ENCODE measurements around the gene TEAD2. TPM values are rescaled to one million over a fixed set of nuclear protein-coding genes. Genes with fewer than 3 reads are reported as not detected.

The TEAD2 gene
- total RNA-seq, 1 donor from 2014 or later: 58.2 TPM

- DNase-seq (ENCODE audit: low read depth) (no peak), FAIRE-seq (no peak)
- Histone ChIP-seq H3K4me2 (ENCODE audit: low read length) (no peak overlapping the region), H3K27ac (ENCODE audit: low read depth, low read length) (no peak overlapping the region), H3K4me3 (ENCODE audit: insufficient read depth, low read depth, low read length) (no peak overlapping the region), H3K9me3 (ENCODE audit: insufficient read depth, low read depth, low read length) (no peaks in the 10 kb centered on the region), H3K4me1 (ENCODE audit: insufficient read depth, low read length) (peaks cover 6% of the 10 kb centered on the region), H3K36me3 (ENCODE audit: insufficient read depth, low read length) (peaks cover 5% of the 10 kb centered on the region), H3K27me3 (ENCODE audit: insufficient read depth, low read length) (no peaks in the 10 kb centered on the region), H3K79me2 (ENCODE audit: insufficient read depth, low read length) (no peaks in the 10 kb centered on the region), H3K9ac (ENCODE audit: low read length) (no peak overlapping the region), H2AFZ (ENCODE audit: low read depth, low read length) (no peak overlapping the region), H4K20me1 (ENCODE audit: insufficient read depth, low read length) (peaks cover 36% of the 10 kb centered on the region)
- H3K27me3 Mint-ChIP-seq (ENCODE audit: low read depth, unreplicated experiment): peaks cover 5% of the 10 kb centered on the region
- H3K4me1 Mint-ChIP-seq (ENCODE audit: low read depth, unreplicated experiment): peaks cover 8% of the 10 kb centered on the region
- H3K27ac Mint-ChIP-seq (ENCODE audit: unreplicated experiment): no peak overlapping the region
- H3K36me3 Mint-ChIP-seq (ENCODE audit: low read depth, unreplicated experiment): peaks cover 21% of the 10 kb centered on the region
- H3K9me3 Mint-ChIP-seq (ENCODE audit: unreplicated experiment): peaks cover 3% of the 10 kb centered on the region
- TF ChIP-seq CTCF (IDR thresholded peaks at IDR 0.05; ENCODE audit: insufficient read depth, low read depth, low read length) (no peak), EZH2 (IDR thresholded peaks at IDR 0.05; ENCODE audit: insufficient read depth, low read length) (no peak)
- no peak overlapping the region for H3K4me3 Mint-ChIP-seq (ENCODE audit: unreplicated experiment)
Observed at GRCh38 chr19:49337267-49338022, 24.8 kb downstream of the TEAD2 start.

- Mint-ChIP-seq H3K4me3 (ENCODE audit: unreplicated experiment) (no peak overlapping the region), H3K4me1 (ENCODE audit: low read depth, unreplicated experiment) (peaks cover 8% of the 10 kb centered on the region), H3K27ac (ENCODE audit: unreplicated experiment) (no peak overlapping the region), H3K36me3 (ENCODE audit: low read depth, unreplicated experiment) (peaks cover 18% of the 10 kb centered on the region), H3K9me3 (ENCODE audit: unreplicated experiment) (peaks cover 3% of the 10 kb centered on the region), H3K27me3 (ENCODE audit: low read depth, unreplicated experiment) (peaks cover 5% of the 10 kb centered on the region)
- TF ChIP-seq EZH2 (IDR thresholded peaks at IDR 0.05; ENCODE audit: insufficient read depth, low read length) (no peak), CTCF (IDR thresholded peaks at IDR 0.05; ENCODE audit: insufficient read depth, low read depth, low read length) (no peak)
- Histone ChIP-seq H3K4me2 (ENCODE audit: low read length) (no peak overlapping the region), H4K20me1 (ENCODE audit: insufficient read depth, low read length) (peaks cover 31% of the 10 kb centered on the region), H3K4me3 (ENCODE audit: insufficient read depth, low read depth, low read length) (no peak overlapping the region), H3K27me3 (ENCODE audit: insufficient read depth, low read length) (no peaks in the 10 kb centered on the region), H3K27ac (ENCODE audit: low read depth, low read length) (no peak overlapping the region), H2AFZ (ENCODE audit: low read depth, low read length) (no peak overlapping the region), H3K36me3 (ENCODE audit: insufficient read depth, low read length) (peaks cover 4% of the 10 kb centered on the region), H3K9me3 (ENCODE audit: insufficient read depth, low read depth, low read length) (no peaks in the 10 kb centered on the region), H3K4me1 (ENCODE audit: insufficient read depth, low read length) (peaks cover 6% of the 10 kb centered on the region), H3K79me2 (ENCODE audit: insufficient read depth, low read length) (no peaks in the 10 kb centered on the region), H3K9ac (ENCODE audit: low read length) (no peak overlapping the region)
- FAIRE-seq (no peak), DNase-seq (ENCODE audit: low read depth) (no peak)
Observed at GRCh38 chr19:49336482-49337266, 25.5 kb downstream of the TEAD2 start.
